Measurements from ENCODE around the gene CECR2.
"Not testable (repeated sequence)": the region's sequence is repeated elsewhere in the genome, so short reads cannot be mapped to it uniquely, and the experiment has no call there.

Gene CECR2

DNA sequence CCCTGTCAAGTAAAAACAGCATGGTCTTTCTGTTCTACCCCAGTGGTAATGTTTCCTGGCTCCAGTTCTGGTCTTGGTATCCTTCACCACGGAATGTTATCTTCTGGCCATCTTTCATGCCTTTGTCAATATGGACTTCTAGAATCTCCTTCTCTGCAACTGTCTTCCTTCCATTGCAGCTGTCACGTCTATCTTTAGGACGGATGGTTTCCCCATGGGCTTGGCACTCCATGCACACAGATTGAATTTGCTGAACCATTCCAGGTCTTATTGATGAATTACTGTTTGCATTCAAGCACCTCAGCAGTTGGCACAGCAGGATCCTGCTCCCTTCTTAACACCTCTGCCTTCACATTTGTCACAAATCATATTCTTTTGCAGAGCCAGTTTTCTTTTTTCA is 149.1 kb downstream of the CECR2 start:
- TF ChIP-seq, protein P1, sequence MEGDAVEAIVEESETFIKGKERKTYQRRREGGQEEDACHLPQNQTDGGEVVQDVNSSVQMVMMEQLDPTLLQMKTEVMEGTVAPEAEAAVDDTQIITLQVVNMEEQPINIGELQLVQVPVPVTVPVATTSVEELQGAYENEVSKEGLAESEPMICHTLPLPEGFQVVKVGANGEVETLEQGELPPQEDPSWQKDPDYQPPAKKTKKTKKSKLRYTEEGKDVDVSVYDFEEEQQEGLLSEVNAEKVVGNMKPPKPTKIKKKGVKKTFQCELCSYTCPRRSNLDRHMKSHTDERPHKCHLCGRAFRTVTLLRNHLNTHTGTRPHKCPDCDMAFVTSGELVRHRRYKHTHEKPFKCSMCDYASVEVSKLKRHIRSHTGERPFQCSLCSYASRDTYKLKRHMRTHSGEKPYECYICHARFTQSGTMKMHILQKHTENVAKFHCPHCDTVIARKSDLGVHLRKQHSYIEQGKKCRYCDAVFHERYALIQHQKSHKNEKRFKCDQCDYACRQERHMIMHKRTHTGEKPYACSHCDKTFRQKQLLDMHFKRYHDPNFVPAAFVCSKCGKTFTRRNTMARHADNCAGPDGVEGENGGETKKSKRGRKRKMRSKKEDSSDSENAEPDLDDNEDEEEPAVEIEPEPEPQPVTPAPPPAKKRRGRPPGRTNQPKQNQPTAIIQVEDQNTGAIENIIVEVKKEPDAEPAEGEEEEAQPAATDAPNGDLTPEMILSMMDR (IDR thresholded peaks at IDR 0.05; ENCODE audit: low read depth, low read length, poor library complexity, severe bottlenecking), result no peak
- no peak for TF ChIP-seq EZH2phosphoT487 (IDR thresholded peaks at IDR 0.05; ENCODE audit: borderline replicate concordance, low read length)
- no peaks in the 10 kb centered on the region for H3K36me3 ChIP-seq (ENCODE audit: control insufficient read depth, low read length)
- H3F3A ChIP-seq (ENCODE audit: control insufficient read depth, insufficient read depth), result no peaks in the 10 kb centered on the region
- H3K4me3 ChIP-seq (ENCODE audit: low read length), result no peak overlapping the region
- H3K4me2 ChIP-seq (ENCODE audit: low read length), result no peak overlapping the region
- H3K9me2 ChIP-seq (replicated peaks; ENCODE audit: control insufficient read depth, low read length), result no peaks in the 10 kb centered on the region
- H3K4me1 ChIP-seq (ENCODE audit: control insufficient read depth, low read length), result no peaks in the 10 kb centered on the region
- no peaks in the 10 kb centered on the region for H3K27me3 ChIP-seq (ENCODE audit: control insufficient read depth, low read length)
- H3K9me3 ChIP-seq (ENCODE audit: control insufficient read depth, insufficient read depth, low read length), result no peaks in the 10 kb centered on the region
- no peak overlapping the region for H3K27ac ChIP-seq (ENCODE audit: low read depth, low read length)
- H3K79me2 ChIP-seq (ENCODE audit: control insufficient read depth, low read length), result no peaks in the 10 kb centered on the region
- no peaks in the 10 kb centered on the region for H4K20me1 ChIP-seq (ENCODE audit: control insufficient read depth, insufficient read depth, low read depth, low read length)

DNA sequence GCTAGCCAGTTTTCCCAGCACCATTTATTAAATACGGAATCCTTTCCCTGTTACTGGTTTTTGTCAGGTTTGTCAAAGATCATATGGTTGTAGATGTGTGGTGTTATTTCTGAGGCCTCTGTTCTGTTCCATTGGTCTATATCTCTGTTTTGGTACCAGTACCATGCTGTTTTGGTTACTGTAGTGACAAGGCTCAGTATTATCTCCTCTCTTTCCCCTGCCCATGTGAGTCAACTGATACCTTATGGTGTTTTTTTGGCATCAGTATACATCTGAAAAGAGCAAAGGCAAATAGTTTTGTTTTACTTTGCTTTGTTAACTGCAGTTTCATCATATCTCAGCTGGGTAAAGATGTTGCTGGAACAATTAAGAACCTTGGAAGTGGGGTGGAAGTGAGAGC is 152.7 kb downstream of the CECR2 start:
- not testable (repeated sequence) for H4K20me1 ChIP-seq (ENCODE audit: control insufficient read depth, insufficient read depth, low read depth, low read length); H3K4me3 ChIP-seq (ENCODE audit: low read length); H3K79me2 ChIP-seq (ENCODE audit: control insufficient read depth, low read length); H3K9me3 ChIP-seq (ENCODE audit: control insufficient read depth, insufficient read depth, low read length); H3K4me2 ChIP-seq (ENCODE audit: low read length); H3K9me2 ChIP-seq (replicated peaks; ENCODE audit: control insufficient read depth, low read length); H3F3A ChIP-seq (ENCODE audit: control insufficient read depth, insufficient read depth); H3K4me1 ChIP-seq (ENCODE audit: control insufficient read depth, low read length); H3K36me3 ChIP-seq (ENCODE audit: control insufficient read depth, low read length); H3K27me3 ChIP-seq (ENCODE audit: control insufficient read depth, low read length); H3K27ac ChIP-seq (ENCODE audit: low read depth, low read length)

DNA sequence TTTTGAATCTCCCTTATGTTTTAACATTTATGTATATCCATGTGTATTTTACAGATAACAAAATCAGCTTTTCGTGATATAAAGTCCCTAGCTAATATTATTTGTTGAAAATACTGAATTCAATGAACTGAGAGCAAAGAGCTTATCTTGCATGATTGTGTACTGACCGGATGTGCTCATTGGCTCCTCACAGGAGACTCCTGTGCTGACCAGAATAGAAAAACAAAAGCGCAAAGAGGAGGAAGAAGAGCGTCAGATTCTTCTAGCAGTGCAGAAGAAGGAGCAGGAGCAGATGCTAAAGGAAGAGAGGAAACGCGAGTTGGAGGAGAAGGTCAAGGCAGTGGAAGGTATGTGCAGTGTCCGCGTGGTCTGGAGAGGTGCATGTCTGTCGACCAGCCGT is 154.7 kb downstream of the CECR2 start:
- Histone ChIP-seq H3F3A (ENCODE audit: control insufficient read depth, insufficient read depth) (no peaks in the 10 kb centered on the region), H3K79me2 (ENCODE audit: control insufficient read depth, low read length) (no peaks in the 10 kb centered on the region), H3K4me1 (ENCODE audit: control insufficient read depth, low read length) (peaks cover 5% of the 10 kb centered on the region), H3K27ac (ENCODE audit: low read depth, low read length) (no peak overlapping the region), H3K4me3 (ENCODE audit: low read length) (no peak overlapping the region), H3K4me2 (ENCODE audit: low read length) (no peak overlapping the region), H4K20me1 (ENCODE audit: control insufficient read depth, insufficient read depth, low read depth, low read length) (no peaks in the 10 kb centered on the region), H3K9me3 (ENCODE audit: control insufficient read depth, insufficient read depth, low read length) (no peaks in the 10 kb centered on the region), H3K27me3 (ENCODE audit: control insufficient read depth, low read length) (no peaks in the 10 kb centered on the region), H3K36me3 (ENCODE audit: control insufficient read depth, low read length) (peaks cover 5% of the 10 kb centered on the region; the same call in 1 of the 2 replicates), H3K9me2 (replicated peaks; ENCODE audit: control insufficient read depth, low read length) (no peaks in the 10 kb centered on the region)
- TF ChIP-seq, protein P1 (IDR thresholded peaks at IDR 0.05; ENCODE audit: low read depth, low read length, poor library complexity, severe bottlenecking), result no peak
- no peak for TF ChIP-seq EZH2phosphoT487 (IDR thresholded peaks at IDR 0.05; ENCODE audit: borderline replicate concordance, low read length)

DNA sequence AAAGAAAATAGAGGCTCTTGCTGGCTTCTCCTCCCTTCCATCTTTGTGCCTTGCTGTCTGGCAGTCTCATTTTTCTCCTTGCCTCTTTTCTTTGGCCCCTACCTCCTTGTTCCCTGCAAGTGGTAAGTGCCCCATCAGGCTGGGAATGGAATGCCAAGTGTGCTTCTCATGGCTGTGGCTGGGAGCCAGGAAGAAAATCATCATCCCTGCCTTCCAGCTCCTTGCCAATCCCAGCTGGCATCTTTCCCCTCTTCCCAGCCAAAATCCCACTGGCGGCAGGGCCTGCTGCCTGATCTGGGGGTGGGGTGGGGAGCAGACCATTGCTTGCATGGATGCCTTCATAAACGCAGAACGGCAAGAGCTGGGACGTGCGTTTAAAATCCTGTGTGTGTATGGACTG is 167.0 kb downstream of the CECR2 start:
- Histone ChIP-seq H3K4me2 (ENCODE audit: low read length) (no peak overlapping the region), H3K4me1 (ENCODE audit: control insufficient read depth, low read length) (peaks cover 4% of the 10 kb centered on the region; the same call in 1 of the 2 replicates), H3K27me3 (ENCODE audit: control insufficient read depth, low read length) (no peaks in the 10 kb centered on the region), H3K79me2 (ENCODE audit: control insufficient read depth, low read length) (no peaks in the 10 kb centered on the region), H3K9me3 (ENCODE audit: control insufficient read depth, insufficient read depth, low read length) (no peaks in the 10 kb centered on the region), H3K36me3 (ENCODE audit: control insufficient read depth, low read length) (peaks cover 15% of the 10 kb centered on the region; the same call in 1 of the 2 replicates), H3K9me2 (replicated peaks; ENCODE audit: control insufficient read depth, low read length) (no peaks in the 10 kb centered on the region), H4K20me1 (ENCODE audit: control insufficient read depth, insufficient read depth, low read depth, low read length) (no peaks in the 10 kb centered on the region), H3K4me3 (ENCODE audit: low read length) (no peak overlapping the region), H3K27ac (ENCODE audit: low read depth, low read length) (no peak overlapping the region), H3F3A (ENCODE audit: control insufficient read depth, insufficient read depth) (no peaks in the 10 kb centered on the region)
- no peak for TF ChIP-seq EZH2phosphoT487 (IDR thresholded peaks at IDR 0.05; ENCODE audit: borderline replicate concordance, low read length)
- TF ChIP-seq, protein P1 (IDR thresholded peaks at IDR 0.05; ENCODE audit: low read depth, low read length, poor library complexity, severe bottlenecking), result no peak

Measured in DOHH2 (cell line).